ENCODE measurements around the gene KLHL8.

- TF ChIP-seq CTCF (IDR thresholded peaks at IDR 0.05; ENCODE audit: low read depth, low read length) (no peak), EZH2phosphoT487 (IDR thresholded peaks at IDR 0.05; ENCODE audit: low read depth) (no peak)
These were observed 29.9 kb upstream of the KLHL8 start for GRCh38 chr4:87250294-87250693.

All from OCI-LY3 (cell line).